Measurements from ENCODE around the gene SLC41A3. TPM values are rescaled to one million over a fixed set of nuclear protein-coding genes. Genes with fewer than 3 reads are reported as not detected.

Gene SLC41A3
- total RNA-seq, 1 experiment from 2014 or later: 26.9 TPM

- H2AFZ ChIP-seq (ENCODE audit: low read length): no peak overlapping the region
- peaks cover 6% of the 10 kb centered on the region for H3K9me3 ChIP-seq (ENCODE audit: low read length)
- H3K4me2 ChIP-seq (ENCODE audit: low read depth, low read length, poor library complexity, severe bottlenecking): no peak overlapping the region
- H3K4me1 ChIP-seq (ENCODE audit: low read length): no peaks in the 10 kb centered on the region
- DNase-seq: no peak
- no peak overlapping the region for H3K9ac ChIP-seq (ENCODE audit: low read length)
- H4K20me1 ChIP-seq (ENCODE audit: insufficient read depth, low read depth, low read length): no peaks in the 10 kb centered on the region
- H3K9me2 ChIP-seq (replicated peaks; ENCODE audit: insufficient read depth, low read length): no peaks in the 10 kb centered on the region
- no peaks in the 10 kb centered on the region for H3K36me3 ChIP-seq (ENCODE audit: insufficient read depth, low read length)
- no peaks in the 10 kb centered on the region for H3K27me3 ChIP-seq (ENCODE audit: low read length)
- no peaks in the 10 kb centered on the region for H3K79me2 ChIP-seq (ENCODE audit: low read length)
- no peak overlapping the region for H3K27ac ChIP-seq (ENCODE audit: low read length)
- no peak overlapping the region for H3K4me3 ChIP-seq (ENCODE audit: low read length)
Measured at GRCh38 chr3:126031981-126032471, 51.9 kb downstream of the SLC41A3 start.

- no peaks in the 10 kb centered on the region for H3K79me2 ChIP-seq (ENCODE audit: low read length)
- H3K9me2 ChIP-seq (replicated peaks; ENCODE audit: insufficient read depth, low read length): no peaks in the 10 kb centered on the region
- H3K27ac ChIP-seq (ENCODE audit: low read length): no peak overlapping the region
- no peaks in the 10 kb centered on the region for H3K4me1 ChIP-seq (ENCODE audit: low read length)
- no peak overlapping the region for H3K4me3 ChIP-seq (ENCODE audit: low read length)
- H3K9ac ChIP-seq (ENCODE audit: low read length): no peak overlapping the region
- H2AFZ ChIP-seq (ENCODE audit: low read length): no peak overlapping the region
- H4K20me1 ChIP-seq (ENCODE audit: insufficient read depth, low read depth, low read length): no peaks in the 10 kb centered on the region
- no peaks in the 10 kb centered on the region for H3K27me3 ChIP-seq (ENCODE audit: low read length)
- no peaks in the 10 kb centered on the region for H3K36me3 ChIP-seq (ENCODE audit: insufficient read depth, low read length)
- DNase-seq: no peak
- H3K4me2 ChIP-seq (ENCODE audit: low read depth, low read length, poor library complexity, severe bottlenecking): no peak overlapping the region
- peaks cover 6% of the 10 kb centered on the region for H3K9me3 ChIP-seq (ENCODE audit: low read length)
Measured at GRCh38 chr3:126030455-126030854, 53.5 kb downstream of the SLC41A3 start.

- DNase-seq: no peak
- Histone ChIP-seq H3K9me3 (ENCODE audit: low read length) (peaks cover 6% of the 10 kb centered on the region), H4K20me1 (ENCODE audit: insufficient read depth, low read depth, low read length) (no peaks in the 10 kb centered on the region), H3K4me1 (ENCODE audit: low read length) (no peaks in the 10 kb centered on the region), H3K9ac (ENCODE audit: low read length) (no peak overlapping the region), H3K4me2 (ENCODE audit: low read depth, low read length, poor library complexity, severe bottlenecking) (no peak overlapping the region), H3K27ac (ENCODE audit: low read length) (no peak overlapping the region), H3K4me3 (ENCODE audit: low read length) (no peak overlapping the region), H3K36me3 (ENCODE audit: insufficient read depth, low read length) (no peaks in the 10 kb centered on the region), H3K79me2 (ENCODE audit: low read length) (no peaks in the 10 kb centered on the region), H3K9me2 (replicated peaks; ENCODE audit: insufficient read depth, low read length) (no peaks in the 10 kb centered on the region), H3K27me3 (ENCODE audit: low read length) (no peaks in the 10 kb centered on the region), H2AFZ (ENCODE audit: low read length) (no peak overlapping the region)
Measured at GRCh38 chr3:126029241-126029640, 54.7 kb downstream of the SLC41A3 start.

- Histone ChIP-seq H3K4me1 (ENCODE audit: low read length) (no peaks in the 10 kb centered on the region), H3K27me3 (ENCODE audit: low read length) (no peaks in the 10 kb centered on the region), H4K20me1 (ENCODE audit: insufficient read depth, low read depth, low read length) (no peaks in the 10 kb centered on the region), H3K9me2 (replicated peaks; ENCODE audit: insufficient read depth, low read length) (no peaks in the 10 kb centered on the region), H3K4me2 (ENCODE audit: low read depth, low read length, poor library complexity, severe bottlenecking) (no peak overlapping the region), H2AFZ (ENCODE audit: low read length) (no peak overlapping the region), H3K27ac (ENCODE audit: low read length) (no peak overlapping the region), H3K36me3 (ENCODE audit: insufficient read depth, low read length) (no peaks in the 10 kb centered on the region), H3K4me3 (ENCODE audit: low read length) (no peak overlapping the region), H3K79me2 (ENCODE audit: low read length) (no peaks in the 10 kb centered on the region), H3K9ac (ENCODE audit: low read length) (no peak overlapping the region), H3K9me3 (ENCODE audit: low read length) (peaks cover 6% of the 10 kb centered on the region)
- no peak for DNase-seq
Measured at GRCh38 chr3:126028096-126028495, 55.8 kb downstream of the SLC41A3 start.

GRCh38 chr3:126026761-126027160 lies 57.2 kb downstream of the SLC41A3 start:
- Histone ChIP-seq H3K79me2 (ENCODE audit: low read length) (no peaks in the 10 kb centered on the region), H3K4me1 (ENCODE audit: low read length) (no peaks in the 10 kb centered on the region), H3K4me3 (ENCODE audit: low read length) (no peak overlapping the region), H3K9ac (ENCODE audit: low read length) (no peak overlapping the region), H3K9me2 (replicated peaks; ENCODE audit: insufficient read depth, low read length) (no peaks in the 10 kb centered on the region), H3K36me3 (ENCODE audit: insufficient read depth, low read length) (no peaks in the 10 kb centered on the region), H3K27me3 (ENCODE audit: low read length) (no peaks in the 10 kb centered on the region), H2AFZ (ENCODE audit: low read length) (no peak overlapping the region), H3K27ac (ENCODE audit: low read length) (no peak overlapping the region), H3K9me3 (ENCODE audit: low read length) (peaks cover 6% of the 10 kb centered on the region), H3K4me2 (ENCODE audit: low read depth, low read length, poor library complexity, severe bottlenecking) (no peak overlapping the region), H4K20me1 (ENCODE audit: insufficient read depth, low read depth, low read length) (no peaks in the 10 kb centered on the region)
- no peak for DNase-seq

- DNase-seq: no peak
- no peaks in the 10 kb centered on the region for H3K4me1 ChIP-seq (ENCODE audit: low read length)
- H3K9ac ChIP-seq (ENCODE audit: low read length): no peak overlapping the region
- H3K9me2 ChIP-seq (replicated peaks; ENCODE audit: insufficient read depth, low read length): no peaks in the 10 kb centered on the region
- H3K79me2 ChIP-seq (ENCODE audit: low read length): no peaks in the 10 kb centered on the region
- H3K4me3 ChIP-seq (ENCODE audit: low read length): no peak overlapping the region
- no peak overlapping the region for H2AFZ ChIP-seq (ENCODE audit: low read length)
- no peaks in the 10 kb centered on the region for H3K27me3 ChIP-seq (ENCODE audit: low read length)
- no peak overlapping the region for H3K4me2 ChIP-seq (ENCODE audit: low read depth, low read length, poor library complexity, severe bottlenecking)
- H4K20me1 ChIP-seq (ENCODE audit: insufficient read depth, low read depth, low read length): no peaks in the 10 kb centered on the region
- no peaks in the 10 kb centered on the region for H3K36me3 ChIP-seq (ENCODE audit: insufficient read depth, low read length)
- no peak overlapping the region for H3K27ac ChIP-seq (ENCODE audit: low read length)
- peaks cover 6% of the 10 kb centered on the region for H3K9me3 ChIP-seq (ENCODE audit: low read length)
Measured at GRCh38 chr3:126026277-126026751, 57.6 kb downstream of the SLC41A3 start.

GRCh38 chr3:126025862-126026261 lies 58.1 kb downstream of the SLC41A3 start:
- Histone ChIP-seq H3K9me3 (ENCODE audit: low read length) (peaks cover 6% of the 10 kb centered on the region), H3K4me3 (ENCODE audit: low read length) (no peak overlapping the region), H3K9ac (ENCODE audit: low read length) (no peak overlapping the region), H3K27ac (ENCODE audit: low read length) (no peak overlapping the region), H3K36me3 (ENCODE audit: insufficient read depth, low read length) (no peaks in the 10 kb centered on the region), H3K27me3 (ENCODE audit: low read length) (no peaks in the 10 kb centered on the region), H2AFZ (ENCODE audit: low read length) (no peak overlapping the region), H3K4me2 (ENCODE audit: low read depth, low read length, poor library complexity, severe bottlenecking) (no peak overlapping the region), H3K9me2 (replicated peaks; ENCODE audit: insufficient read depth, low read length) (no peaks in the 10 kb centered on the region), H3K4me1 (ENCODE audit: low read length) (no peaks in the 10 kb centered on the region), H3K79me2 (ENCODE audit: low read length) (no peaks in the 10 kb centered on the region), H4K20me1 (ENCODE audit: insufficient read depth, low read depth, low read length) (no peaks in the 10 kb centered on the region)
- no peak for DNase-seq

GRCh38 chr3:126025116-126025729 lies 58.7 kb downstream of the SLC41A3 start:
- no peaks in the 10 kb centered on the region for H3K4me1 ChIP-seq (ENCODE audit: low read length)
- no peak overlapping the region for H3K27ac ChIP-seq (ENCODE audit: low read length)
- H3K9me3 ChIP-seq (ENCODE audit: low read length): peaks cover 6% of the 10 kb centered on the region
- H3K27me3 ChIP-seq (ENCODE audit: low read length): no peaks in the 10 kb centered on the region
- no peaks in the 10 kb centered on the region for H4K20me1 ChIP-seq (ENCODE audit: insufficient read depth, low read depth, low read length)
- no peaks in the 10 kb centered on the region for H3K79me2 ChIP-seq (ENCODE audit: low read length)
- H2AFZ ChIP-seq (ENCODE audit: low read length): no peak overlapping the region
- no peaks in the 10 kb centered on the region for H3K36me3 ChIP-seq (ENCODE audit: insufficient read depth, low read length)
- no peak overlapping the region for H3K4me2 ChIP-seq (ENCODE audit: low read depth, low read length, poor library complexity, severe bottlenecking)
- no peaks in the 10 kb centered on the region for H3K9me2 ChIP-seq (replicated peaks; ENCODE audit: insufficient read depth, low read length)
- no peak overlapping the region for H3K4me3 ChIP-seq (ENCODE audit: low read length)
- H3K9ac ChIP-seq (ENCODE audit: low read length): no peak overlapping the region
- no peak for DNase-seq
